ENCODE data around the gene ST3GAL4. TPM values are rescaled to one million over a fixed set of nuclear protein-coding genes. Genes with fewer than 3 reads are reported as not detected.

Gene ST3GAL4
- total RNA-seq, 6 experiments from 2014 or later = 25.9 to 34.6 (median 30.0) TPM

DNA sequence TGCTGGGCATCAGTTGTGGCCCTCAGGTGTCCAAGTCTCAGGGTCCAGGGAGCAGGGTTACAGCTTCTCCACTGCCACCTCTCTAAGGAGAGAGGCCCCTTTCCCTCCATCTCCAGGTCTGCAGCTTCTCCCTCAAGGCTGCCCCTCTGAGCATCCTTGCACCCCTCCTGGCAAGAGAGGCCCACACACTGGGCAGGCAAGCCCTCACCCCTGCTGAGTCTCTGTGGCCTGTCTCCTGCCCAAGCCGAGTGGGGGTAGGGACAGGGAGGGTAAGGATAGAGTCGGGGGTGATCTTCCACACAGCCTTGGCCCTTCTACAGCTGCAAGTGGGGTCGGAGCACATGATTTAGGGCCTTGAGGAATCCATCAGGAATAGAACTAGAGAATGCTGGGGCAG, 76.6 kb downstream of the ST3GAL4 start:
- Mint-ChIP-seq H3K4me1 (ENCODE audit: low read depth) (peaks cover 21% of the 10 kb centered on the region), H3K36me3 (ENCODE audit: low read depth) (peaks cover 17% of the 10 kb centered on the region), H3K4me3 (peak overlapping the region; percentile 20; the same call in 1 of the 2 replicates), H3K27me3 (ENCODE audit: insufficient read depth) (peaks cover 8% of the 10 kb centered on the region; the same call in 1 of the 2 replicates), H3K9me3 (no peaks in the 10 kb centered on the region), H3K27ac (peak overlapping the region; percentile 94)
- no peak for DNase-seq
- TF ChIP-seq, protein P1, sequence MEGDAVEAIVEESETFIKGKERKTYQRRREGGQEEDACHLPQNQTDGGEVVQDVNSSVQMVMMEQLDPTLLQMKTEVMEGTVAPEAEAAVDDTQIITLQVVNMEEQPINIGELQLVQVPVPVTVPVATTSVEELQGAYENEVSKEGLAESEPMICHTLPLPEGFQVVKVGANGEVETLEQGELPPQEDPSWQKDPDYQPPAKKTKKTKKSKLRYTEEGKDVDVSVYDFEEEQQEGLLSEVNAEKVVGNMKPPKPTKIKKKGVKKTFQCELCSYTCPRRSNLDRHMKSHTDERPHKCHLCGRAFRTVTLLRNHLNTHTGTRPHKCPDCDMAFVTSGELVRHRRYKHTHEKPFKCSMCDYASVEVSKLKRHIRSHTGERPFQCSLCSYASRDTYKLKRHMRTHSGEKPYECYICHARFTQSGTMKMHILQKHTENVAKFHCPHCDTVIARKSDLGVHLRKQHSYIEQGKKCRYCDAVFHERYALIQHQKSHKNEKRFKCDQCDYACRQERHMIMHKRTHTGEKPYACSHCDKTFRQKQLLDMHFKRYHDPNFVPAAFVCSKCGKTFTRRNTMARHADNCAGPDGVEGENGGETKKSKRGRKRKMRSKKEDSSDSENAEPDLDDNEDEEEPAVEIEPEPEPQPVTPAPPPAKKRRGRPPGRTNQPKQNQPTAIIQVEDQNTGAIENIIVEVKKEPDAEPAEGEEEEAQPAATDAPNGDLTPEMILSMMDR (IDR thresholded peaks at IDR 0.05) = no peak

DNA sequence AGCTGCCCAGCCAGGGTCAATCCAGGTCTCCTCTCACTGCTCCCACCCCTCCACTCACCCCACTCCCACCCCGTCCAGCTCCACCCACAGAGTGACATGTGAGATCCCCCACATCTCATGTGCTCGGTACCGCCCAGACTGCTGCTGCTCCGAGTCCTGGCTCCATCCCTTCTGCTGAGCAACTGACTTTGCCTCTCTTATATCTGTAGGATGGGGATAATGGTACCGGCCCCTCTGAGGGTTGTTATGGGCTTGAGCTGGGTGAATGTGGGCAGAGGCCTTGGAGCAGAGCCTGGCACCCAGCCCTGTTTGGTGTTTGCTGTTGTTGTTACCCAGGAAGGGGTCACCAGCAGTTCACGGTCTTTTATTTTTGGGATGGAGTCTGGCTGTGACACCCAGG, 77.0 kb downstream of the ST3GAL4 start:
- Mint-ChIP-seq H3K9me3 (no peaks in the 10 kb centered on the region), H3K27me3 (ENCODE audit: insufficient read depth) (peaks cover 8% of the 10 kb centered on the region; the same call in 1 of the 2 replicates), H3K36me3 (ENCODE audit: low read depth) (peaks cover 13% of the 10 kb centered on the region), H3K4me1 (ENCODE audit: low read depth) (peaks cover 21% of the 10 kb centered on the region), H3K4me3 (no peak overlapping the region), H3K27ac (peak overlapping the region; percentile 94; the same call in 1 of the 2 replicates)
- TF ChIP-seq, protein P1 (IDR thresholded peaks at IDR 0.05) = no peak
- no peak for DNase-seq

DNA sequence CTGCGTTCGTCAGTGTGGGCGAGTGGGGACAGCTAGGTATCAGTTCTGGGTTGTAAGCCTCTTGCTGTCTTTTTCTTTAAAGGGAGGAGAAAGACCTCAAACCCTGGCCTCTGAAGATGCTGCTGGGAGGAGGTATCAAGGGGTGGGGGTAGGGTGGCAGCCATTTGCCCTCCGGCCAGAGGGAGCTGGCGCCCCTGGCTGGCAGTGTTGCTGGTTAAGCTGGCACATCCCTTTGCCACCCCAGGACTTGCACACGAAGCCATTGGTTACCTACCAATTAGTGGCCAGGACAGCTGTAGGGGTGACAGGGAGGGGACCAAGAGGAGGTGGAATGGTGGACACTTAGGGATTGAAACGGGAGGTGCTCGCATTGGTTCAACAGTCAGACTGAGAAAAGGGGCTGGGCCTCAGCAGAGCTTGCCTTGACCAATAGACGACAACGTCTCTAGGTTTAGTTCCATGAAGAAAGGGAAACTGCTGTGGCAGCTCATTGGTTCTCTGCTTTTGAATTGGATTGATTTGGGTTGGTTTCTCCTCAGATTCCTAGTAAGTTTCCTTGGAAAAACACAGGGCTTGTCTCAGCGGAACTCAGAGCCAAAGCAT, 77.9 kb downstream of the ST3GAL4 start:
- no peak for DNase-seq
- TF ChIP-seq, protein P1 (IDR thresholded peaks at IDR 0.05) = no peak
- Mint-ChIP-seq H3K4me3 (no peak overlapping the region), H3K9me3 (no peaks in the 10 kb centered on the region), H3K27ac (peak overlapping the region; percentile 21; the same call in 1 of the 2 replicates), H3K27me3 (ENCODE audit: insufficient read depth) (peaks cover 8% of the 10 kb centered on the region; the same call in 1 of the 2 replicates), H3K36me3 (ENCODE audit: low read depth) (peaks cover 6% of the 10 kb centered on the region), H3K4me1 (ENCODE audit: low read depth) (peaks cover 21% of the 10 kb centered on the region)

GRCh38 chr11:126433989-126434949, 78.8 kb downstream of the ST3GAL4 start:
- Mint-ChIP-seq H3K4me3 (no peak overlapping the region), H3K27ac (no peak overlapping the region), H3K36me3 (ENCODE audit: low read depth) (peaks cover 6% of the 10 kb centered on the region), H3K27me3 (ENCODE audit: insufficient read depth) (peaks cover 5% of the 10 kb centered on the region; the same call in 1 of the 2 replicates), H3K4me1 (ENCODE audit: low read depth) (peaks cover 21% of the 10 kb centered on the region), H3K9me3 (no peaks in the 10 kb centered on the region)
- DNase-seq = no peak
- TF ChIP-seq, protein P1 (IDR thresholded peaks at IDR 0.05) = no peak

- Mint-ChIP-seq H3K4me3 (no peak overlapping the region), H3K27me3 (ENCODE audit: insufficient read depth) (peaks cover 5% of the 10 kb centered on the region; the same call in 1 of the 2 replicates), H3K9me3 (no peaks in the 10 kb centered on the region), H3K4me1 (ENCODE audit: low read depth) (peaks cover 21% of the 10 kb centered on the region), H3K36me3 (ENCODE audit: low read depth) (peaks cover 6% of the 10 kb centered on the region), H3K27ac (no peak overlapping the region)
- TF ChIP-seq, protein P1 (IDR thresholded peaks at IDR 0.05) = no peak
- no peak for DNase-seq
These were observed 79.5 kb downstream of the ST3GAL4 start for GRCh38 chr11:126434950-126435335.

Measured in HFFc6 (cell line).